IPS-15b (cell line): ENCODE measurements around the gene TBCD.

Source experiments
- H3K27me3 ChIP-seq: one replicate; pipeline ENCODE4 v1.6.1; 2013; ENCODE audit warnings: low read length; ENCODE audit not compliant: control insufficient read depth, insufficient read depth
- H3K36me3 ChIP-seq: one replicate; pipeline ENCODE4 v1.6.1; 2013; ENCODE audit warnings: low read length; ENCODE audit not compliant: control insufficient read depth, insufficient read depth
- H3K4me1 ChIP-seq: one replicate; pipeline ENCODE4 v1.6.1; 2013; ENCODE audit warnings: mild to moderate bottlenecking, low read length; ENCODE audit not compliant: control insufficient read depth, insufficient read depth
- H3K4me3 ChIP-seq: one replicate; pipeline ENCODE4 v1.5.1; 2013; ENCODE audit warnings: low read depth, low read length
- H3K9ac ChIP-seq: one replicate; pipeline ENCODE4 v1.6.1; 2013; ENCODE audit warnings: low read depth, mild to moderate bottlenecking, low read length
- H3K9me3 ChIP-seq: one replicate; pipeline ENCODE4 v1.6.1; 2013; ENCODE audit warnings: mild to moderate bottlenecking, low read length; ENCODE audit not compliant: control insufficient read depth, insufficient read depth

The TBCD gene

DNA sequence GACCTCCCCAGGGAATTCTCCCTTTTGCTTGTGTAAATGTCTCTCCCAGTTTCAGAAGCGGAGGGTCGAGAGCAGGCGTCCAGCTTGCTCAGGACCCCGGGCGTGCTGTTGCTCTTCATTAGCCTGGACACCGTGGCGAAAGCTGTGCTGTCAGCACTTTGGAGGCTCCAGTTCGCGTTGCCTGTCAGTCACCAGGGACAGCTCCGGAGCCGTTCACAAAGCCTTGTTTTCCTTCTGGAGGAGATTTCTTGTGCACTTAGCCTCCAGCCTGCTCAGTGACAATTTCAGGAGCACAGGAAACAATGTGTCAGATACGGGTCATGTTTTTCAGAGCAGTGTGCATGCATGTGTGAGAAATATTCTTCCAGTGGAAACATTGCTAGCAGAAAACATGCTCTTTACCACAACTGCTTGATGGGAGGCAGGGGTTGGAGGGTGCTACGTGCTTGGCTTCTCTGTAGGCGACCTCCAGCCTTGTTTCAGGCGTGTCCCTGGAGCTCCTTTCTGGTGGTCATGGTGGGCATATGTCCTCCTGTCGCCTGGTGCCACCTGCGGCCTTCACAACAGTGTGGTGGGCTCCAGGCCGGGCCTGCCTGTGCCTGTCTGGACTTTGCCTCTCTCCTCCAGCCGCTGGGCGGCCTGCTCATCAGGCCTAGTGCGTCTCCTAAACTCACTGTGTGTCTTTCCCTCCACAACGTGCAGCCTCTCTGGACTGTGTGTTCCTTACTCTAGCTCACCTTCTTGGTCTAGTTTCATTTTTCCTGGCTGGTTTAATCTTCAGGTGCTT lies 59.0 kb downstream of the TBCD start:
- Histone ChIP-seq H3K9me3 (no peaks in the 10 kb centered on the region), H3K9ac (no peak overlapping the region), H3K27me3 (no peaks in the 10 kb centered on the region), H3K36me3 (peaks cover 77% of the 10 kb centered on the region), H3K4me3 (no peak overlapping the region), H3K4me1 (no peaks in the 10 kb centered on the region)

DNA sequence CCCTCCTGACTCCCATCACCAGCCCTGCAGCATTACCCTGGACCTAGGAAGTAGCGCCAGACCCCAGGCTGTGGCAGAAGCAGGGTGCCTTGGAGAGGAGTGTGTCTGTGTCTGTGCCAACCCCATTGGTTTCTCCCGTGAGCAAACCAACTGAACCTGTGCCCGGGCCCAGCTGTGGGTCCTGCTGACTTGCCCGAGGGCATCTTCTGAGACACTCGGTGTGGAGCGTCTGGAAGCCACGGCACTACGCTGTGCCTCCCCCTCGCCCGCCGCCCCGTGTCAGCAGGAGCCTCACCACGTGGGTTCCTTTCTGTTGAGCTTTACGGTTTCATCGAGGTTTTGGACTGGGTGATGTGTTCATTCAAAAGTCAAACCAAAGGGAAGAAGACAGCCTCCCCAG lies 60.2 kb downstream of the TBCD start:
- no peak overlapping the region for H3K9ac ChIP-seq
- no peaks in the 10 kb centered on the region for H3K27me3 ChIP-seq
- peaks cover 78% of the 10 kb centered on the region for H3K36me3 ChIP-seq
- no peaks in the 10 kb centered on the region for H3K4me1 ChIP-seq
- no peak overlapping the region for H3K4me3 ChIP-seq
- no peaks in the 10 kb centered on the region for H3K9me3 ChIP-seq

DNA sequence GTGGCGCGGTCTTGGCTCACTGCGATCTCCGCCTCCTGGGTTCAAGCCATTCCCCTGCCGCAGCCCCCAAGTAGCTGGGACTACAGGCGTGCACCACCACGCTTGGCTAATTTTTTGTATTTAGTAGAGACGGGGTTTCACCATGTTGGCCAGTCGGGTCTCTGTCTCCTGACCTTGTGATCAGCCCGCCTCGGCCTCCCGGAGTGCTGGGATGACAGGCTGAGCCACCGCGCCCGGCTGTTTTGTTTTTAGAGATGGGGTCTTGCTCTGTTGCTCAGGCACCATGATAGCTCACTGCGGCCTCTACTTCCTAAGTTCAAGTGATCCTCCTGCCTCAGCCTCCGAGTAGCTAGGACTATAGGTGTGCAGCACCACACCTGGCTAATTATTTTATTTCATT lies 60.7 kb downstream of the TBCD start:
- Histone ChIP-seq H3K4me3 (no peak overlapping the region), H3K9me3 (no peaks in the 10 kb centered on the region), H3K36me3 (peaks cover 76% of the 10 kb centered on the region), H3K9ac (no peak overlapping the region), H3K27me3 (no peaks in the 10 kb centered on the region), H3K4me1 (no peaks in the 10 kb centered on the region)

DNA sequence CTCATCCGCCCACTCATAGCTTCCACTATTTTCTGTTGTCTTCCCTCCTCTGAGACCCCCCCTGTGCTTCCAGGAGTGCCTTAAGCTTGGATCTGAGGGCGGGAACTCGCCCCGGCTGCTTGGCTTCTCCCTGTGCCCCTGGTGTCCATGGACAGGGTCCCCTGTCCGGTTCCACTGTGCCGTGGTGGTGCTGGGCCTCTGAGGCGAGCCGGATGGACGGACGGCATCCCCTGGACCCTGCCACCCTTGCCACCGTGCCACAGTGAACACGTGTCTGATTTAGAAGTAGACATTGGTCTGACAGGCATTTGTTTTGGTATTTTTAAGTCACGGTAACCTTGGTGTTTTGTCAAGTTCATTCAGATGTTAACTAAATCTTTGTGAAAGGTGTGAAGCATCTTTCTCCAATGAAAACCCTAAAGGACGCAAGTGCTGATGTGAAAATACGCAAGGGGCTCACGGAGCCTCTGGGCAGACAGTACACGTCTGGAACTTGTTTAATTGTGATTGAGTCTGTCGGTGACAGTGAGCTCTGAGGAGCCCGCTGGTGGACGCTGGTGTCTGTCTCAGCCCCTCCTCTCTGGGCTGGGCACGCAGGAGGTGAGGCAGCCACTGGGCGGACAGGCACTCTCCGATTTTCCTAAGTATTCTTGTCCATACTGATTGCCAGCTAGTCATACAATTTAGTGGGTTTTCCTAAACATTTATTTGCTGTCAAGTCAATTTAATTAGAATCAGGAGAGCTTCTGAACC lies 61.6 kb downstream of the TBCD start:
- H3K27me3 ChIP-seq = no peaks in the 10 kb centered on the region
- peaks cover 77% of the 10 kb centered on the region for H3K36me3 ChIP-seq
- H3K4me3 ChIP-seq = no peak overlapping the region
- no peak overlapping the region for H3K9ac ChIP-seq
- H3K9me3 ChIP-seq = no peaks in the 10 kb centered on the region
- H3K4me1 ChIP-seq = no peaks in the 10 kb centered on the region

DNA sequence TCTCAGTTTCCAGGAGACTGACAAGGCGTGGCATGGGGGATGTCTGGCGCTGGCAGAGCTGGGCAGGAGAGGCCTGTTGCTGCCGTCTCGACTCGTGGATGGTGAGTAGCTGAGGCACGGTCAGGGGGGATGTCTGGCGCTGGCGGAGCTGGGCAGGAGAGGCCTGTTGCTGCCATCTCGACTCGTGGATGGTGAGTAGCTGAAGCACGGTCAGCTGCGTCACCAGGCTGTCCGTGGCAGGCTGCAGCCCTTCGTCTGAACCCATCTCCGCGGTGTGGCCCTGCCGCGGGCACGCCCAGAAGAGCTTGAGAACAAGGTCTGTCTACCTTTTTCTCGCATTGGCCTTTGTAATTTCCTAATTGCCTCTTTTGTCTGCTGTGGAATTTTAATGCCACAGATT lies 63.0 kb downstream of the TBCD start:
- Histone ChIP-seq H3K9me3 (peaks cover 3% of the 10 kb centered on the region), H3K4me3 (no peak overlapping the region), H3K9ac (no peak overlapping the region), H3K27me3 (no peaks in the 10 kb centered on the region), H3K36me3 (peaks cover 77% of the 10 kb centered on the region), H3K4me1 (no peaks in the 10 kb centered on the region)

DNA sequence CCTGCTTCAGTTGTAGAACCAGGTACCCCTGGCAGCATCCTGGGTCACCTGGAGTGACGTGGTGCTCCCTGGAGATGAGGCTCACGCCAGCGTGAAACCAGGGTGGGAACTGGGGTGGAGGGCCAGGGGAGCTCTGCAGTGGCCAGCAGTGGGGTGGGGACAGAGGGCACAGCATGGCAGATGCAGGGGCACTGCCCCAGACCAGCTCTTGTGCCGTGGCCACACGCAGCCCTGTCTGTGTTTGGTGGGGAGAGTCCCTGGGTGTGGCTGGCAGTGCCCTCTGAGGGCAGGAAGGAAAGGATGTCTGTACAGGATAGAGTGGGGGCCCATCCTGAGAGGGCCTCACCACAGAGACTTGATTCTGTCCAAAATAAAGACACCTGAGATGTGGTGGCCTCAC lies 63.5 kb downstream of the TBCD start:
- Histone ChIP-seq H3K4me1 (no peaks in the 10 kb centered on the region), H3K36me3 (peaks cover 72% of the 10 kb centered on the region), H3K27me3 (no peaks in the 10 kb centered on the region), H3K9ac (no peak overlapping the region), H3K4me3 (no peak overlapping the region), H3K9me3 (peaks cover 3% of the 10 kb centered on the region)

DNA sequence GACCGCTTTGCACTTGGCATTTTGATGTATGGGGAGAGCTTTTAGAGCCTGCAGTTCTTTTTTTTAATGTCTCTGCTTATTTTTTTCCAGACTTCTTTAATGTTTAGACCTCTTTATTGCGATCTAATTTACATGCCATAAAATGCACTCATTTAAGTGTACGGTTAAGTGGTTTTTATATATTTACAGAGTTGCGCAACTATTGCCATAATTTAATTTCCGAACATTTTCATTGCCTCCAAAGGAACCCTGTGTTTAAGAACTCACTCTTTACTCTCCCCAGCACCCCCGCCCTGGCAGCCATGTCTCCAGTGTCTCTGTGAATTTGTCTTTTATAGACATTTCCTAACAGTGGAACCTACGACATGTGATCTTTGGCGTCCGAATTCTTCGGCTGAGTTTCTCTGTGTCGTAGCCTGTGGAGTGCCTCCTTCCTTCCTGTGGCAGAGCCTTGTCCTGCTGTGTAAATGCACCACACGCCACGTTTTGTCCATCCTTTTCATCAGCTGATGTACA lies 64.0 kb downstream of the TBCD start:
- H3K4me3 ChIP-seq = no peak overlapping the region
- no peaks in the 10 kb centered on the region for H3K4me1 ChIP-seq
- no peaks in the 10 kb centered on the region for H3K27me3 ChIP-seq
- peaks cover 69% of the 10 kb centered on the region for H3K36me3 ChIP-seq
- H3K9ac ChIP-seq = no peak overlapping the region
- peaks cover 3% of the 10 kb centered on the region for H3K9me3 ChIP-seq

DNA sequence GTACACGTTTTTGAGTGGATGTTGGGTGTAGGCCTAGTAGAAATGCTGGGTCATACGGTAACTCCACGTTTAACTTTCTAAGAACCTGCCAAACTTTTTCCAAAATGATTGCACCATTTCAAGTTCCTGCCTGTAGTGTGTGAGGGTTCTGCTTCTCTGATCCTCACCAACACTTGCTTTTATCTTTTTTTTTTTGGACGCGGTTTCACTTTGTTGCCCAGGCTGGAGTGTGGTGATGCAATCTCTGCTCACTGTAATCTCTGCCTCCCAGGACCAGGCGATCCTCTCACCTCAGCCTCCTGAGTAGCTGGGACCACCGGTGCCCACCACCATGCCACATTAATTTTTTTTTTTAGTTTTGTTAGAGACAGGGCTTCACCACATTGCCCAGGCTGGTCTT lies 64.5 kb downstream of the TBCD start:
- H3K36me3 ChIP-seq = peaks cover 64% of the 10 kb centered on the region

DNA sequence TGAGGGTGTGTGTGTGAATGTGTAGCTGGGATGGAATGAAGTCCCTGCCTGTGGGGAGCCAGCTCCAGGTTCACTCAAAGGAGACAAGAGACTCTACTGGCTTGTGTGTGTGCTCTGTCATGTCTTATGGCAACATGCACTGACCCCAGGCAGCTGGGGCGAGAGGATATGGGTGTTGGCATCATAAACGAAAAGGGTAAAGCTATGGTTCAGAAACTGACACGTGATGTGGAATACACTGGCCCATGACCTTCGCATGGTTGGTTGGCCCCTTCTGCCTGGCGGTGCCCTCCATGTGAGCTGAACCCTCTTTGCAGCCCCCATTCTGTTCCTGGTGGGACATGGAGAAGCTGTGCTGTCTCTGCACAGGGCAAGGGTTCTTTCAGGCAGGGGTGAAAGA lies 66.1 kb downstream of the TBCD start:
- Histone ChIP-seq H3K9ac (no peak overlapping the region), H3K36me3 (peaks cover 56% of the 10 kb centered on the region)

More for the DNA sequence above, 64.5 kb downstream of the TBCD start:
- H3K4me3 ChIP-seq = no peak overlapping the region
- no peaks in the 10 kb centered on the region for H3K27me3 ChIP-seq
- H3K9ac ChIP-seq = no peak overlapping the region
- peaks cover 3% of the 10 kb centered on the region for H3K9me3 ChIP-seq
- peaks cover 4% of the 10 kb centered on the region for H3K4me1 ChIP-seq

DNA sequence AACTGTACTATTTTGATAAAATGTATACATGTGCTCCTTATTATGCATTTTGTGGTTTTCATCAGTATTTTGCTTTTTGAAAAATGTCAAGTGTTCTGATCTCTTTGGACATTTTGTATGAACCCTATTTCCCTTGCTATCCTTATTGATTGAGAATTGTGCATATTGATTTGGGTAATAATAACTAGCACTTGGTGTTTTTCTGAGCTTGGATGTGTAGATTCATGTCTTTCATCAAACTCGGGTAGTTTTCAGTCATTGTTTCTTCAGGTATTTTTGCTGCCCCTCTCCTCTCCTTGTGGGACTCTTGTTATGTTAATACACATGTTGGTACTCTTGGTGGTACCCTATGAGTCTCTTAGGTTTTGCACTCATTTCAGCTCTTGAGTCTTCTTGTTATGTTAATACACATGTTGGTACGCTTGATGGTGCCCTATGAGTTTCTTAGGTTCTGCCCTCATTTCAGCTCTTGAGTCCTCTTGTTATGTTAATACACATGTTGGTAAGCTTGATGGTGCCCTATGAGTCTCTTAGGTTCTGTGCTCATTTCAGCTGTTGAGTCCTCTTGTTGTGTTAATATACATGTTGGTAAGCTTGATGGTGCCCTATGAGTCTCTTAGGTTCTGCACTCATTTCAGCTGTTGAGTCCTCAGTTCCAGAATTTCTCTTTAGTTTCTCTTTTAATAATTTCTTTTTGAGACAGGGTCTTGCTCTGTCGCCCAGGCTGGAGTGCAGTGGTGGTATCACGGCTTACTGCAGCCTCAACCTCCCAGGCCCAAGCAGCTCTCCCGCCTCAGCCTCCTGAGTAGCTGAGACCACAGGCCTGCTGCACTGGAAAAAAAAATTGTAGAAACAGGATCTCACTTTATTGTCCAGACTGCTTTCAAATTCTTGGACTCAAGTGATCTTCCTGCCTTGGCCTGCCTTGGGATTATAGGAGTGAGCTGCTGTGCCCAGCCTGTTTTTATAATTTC lies 68.7 kb downstream of the TBCD start:
- no peak overlapping the region for H3K9ac ChIP-seq
- peaks cover 3% of the 10 kb centered on the region for H3K9me3 ChIP-seq
- peaks cover 37% of the 10 kb centered on the region for H3K36me3 ChIP-seq
- no peak overlapping the region for H3K4me3 ChIP-seq
- peaks cover 8% of the 10 kb centered on the region for H3K4me1 ChIP-seq
- H3K27me3 ChIP-seq = no peaks in the 10 kb centered on the region

More for the DNA sequence above, 66.1 kb downstream of the TBCD start:
- Histone ChIP-seq H3K4me3 (no peak overlapping the region), H3K27me3 (no peaks in the 10 kb centered on the region), H3K9me3 (peaks cover 3% of the 10 kb centered on the region), H3K4me1 (peaks cover 6% of the 10 kb centered on the region)

DNA sequence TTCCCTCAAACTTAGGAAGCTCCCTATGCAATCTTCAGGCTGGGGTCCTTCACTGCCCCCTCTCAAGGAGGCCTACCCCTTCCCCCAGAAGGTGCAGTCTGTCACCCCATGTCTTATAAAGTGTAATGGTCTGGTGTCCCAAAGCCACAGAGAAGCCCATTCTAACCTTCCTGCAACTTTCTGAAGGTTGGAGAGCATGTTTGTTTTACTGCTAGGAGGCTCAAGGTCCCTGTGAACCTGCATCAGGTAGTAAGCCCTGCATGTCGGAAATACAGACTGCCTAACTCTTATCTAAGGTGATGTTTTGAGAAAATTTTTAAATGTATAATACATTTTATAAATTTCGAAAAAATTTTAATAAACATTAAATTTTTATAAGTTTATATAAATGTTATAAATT lies 69.7 kb downstream of the TBCD start:
- no peak overlapping the region for H3K4me3 ChIP-seq
- peaks cover 3% of the 10 kb centered on the region for H3K9me3 ChIP-seq
- no peak overlapping the region for H3K9ac ChIP-seq
- H3K36me3 ChIP-seq = peaks cover 28% of the 10 kb centered on the region
- peaks cover 8% of the 10 kb centered on the region for H3K4me1 ChIP-seq
- H3K27me3 ChIP-seq = no peaks in the 10 kb centered on the region
